Aorta (tissue), 5 donors: Measurements from ENCODE around the gene HIBCH. TPM values are rescaled to one million over a fixed set of nuclear protein-coding genes. Genes with fewer than 3 reads are reported as not detected.

Experiments
- ATAC-seq: fragments of 200-7000 bp; cut with Tn5 transposase; one replicate; pipeline ENCODE4 v1.9.1; 2022; ENCODE audit warnings: moderate library complexity; ENCODE audit not compliant: low FRiP score
- DNase-seq, 2 donors: peaks; one replicate each; pipeline ENCODE4 v3.0.0-alpha.2; 2020
- H3K27ac ChIP-seq, 2 donors: one replicate each; pipeline ENCODE4 v1.5.1; 2013; ENCODE audit warnings: low read length in 2 of 2, mild to moderate bottlenecking in 2 of 2, moderate library complexity in 2 of 2, control low read depth in 1 of 2, inconsistent platforms in 1 of 2, low read depth in 1 of 2
- H3K27me3 ChIP-seq, 2 donors: one replicate each; pipeline ENCODE4 v1.6.1; 2013; ENCODE audit warnings: control low read depth in 1 of 2, low read length in 1 of 2, mild to moderate bottlenecking in 1 of 2, moderate library complexity in 1 of 2; ENCODE audit not compliant: insufficient read depth in 2 of 2, control insufficient read depth in 1 of 2
- H3K36me3 ChIP-seq, 2 donors: one replicate each; pipeline ENCODE4 v1.6.1; 2013; ENCODE audit warnings: control low read depth in 1 of 2, low read length in 1 of 2, mild to moderate bottlenecking in 1 of 2; ENCODE audit not compliant: insufficient read depth in 2 of 2, control insufficient read depth in 1 of 2
- H3K4me1 ChIP-seq, 2 donors: one replicate each; pipeline ENCODE4 v1.6.1; 2013; ENCODE audit warnings: low read length in 2 of 2, control low read depth in 1 of 2, mild to moderate bottlenecking in 1 of 2, moderate library complexity in 1 of 2; ENCODE audit not compliant: insufficient read depth in 2 of 2, control insufficient read depth in 1 of 2
- H3K4me3 ChIP-seq, 2 donors: one replicate each; pipeline ENCODE4 v1.5.1; 2013; ENCODE audit warnings: low read length in 2 of 2, control low read depth in 1 of 2, mild to moderate bottlenecking in 1 of 2
- H3K9me3 ChIP-seq: one replicate; pipeline ENCODE4 v1.6.1; 2013; ENCODE audit warnings: mild to moderate bottlenecking, low read length; ENCODE audit not compliant: control insufficient read depth
- WGBS, 2 donors: extraction: QIAGEN DNeasy Blood & Tissue Kit; methylation state at CpG; one replicate each; pipeline ENCODE4 v1.1.7; 2013; 5-methylcytosine and 5-hydroxymethylcytosine counted together
- intact Hi-C, 2 donors: fragments of 100-400 bp; cut with DNase I; formaldehyde crosslinking; loops; one replicate each; pipeline versions ENCODE4 v1.14.2 to v1.15.0; 2022
- polyA plus RNA-seq, 2 donors: library from polyadenylated mRNA; stranded (reverse); fragments of 200-250 nt; gene quantifications; one replicate each; pipeline ENCODE4 v1.2.3, GENCODE V29; 2013
- total RNA-seq, 2 donors: library from RNA; stranded (reverse); fragmentation: NEBNext Ultra II Directional; extraction: Animal tissue kit (Norgen Biotek cat#: 25700); gene quantifications; one replicate each; pipeline ENCODE4 v1.2.1, GENCODE V29; 2021
- donor health status: healthy with polysubstance abuse.
- donor health status: Bipolar disorder and iron deficiency.
- donor health status: DM: no; HTN: no; CAD: no.
- donor health status: DM: no; HTN: no; CAD: no.
- donor health status: DM: yes; HTN: yes; CAD: no.

The HIBCH gene
- total and polyA plus RNA-seq, 4 donors = 28.9 to 51.5 (median 42.3) TPM

DNA sequence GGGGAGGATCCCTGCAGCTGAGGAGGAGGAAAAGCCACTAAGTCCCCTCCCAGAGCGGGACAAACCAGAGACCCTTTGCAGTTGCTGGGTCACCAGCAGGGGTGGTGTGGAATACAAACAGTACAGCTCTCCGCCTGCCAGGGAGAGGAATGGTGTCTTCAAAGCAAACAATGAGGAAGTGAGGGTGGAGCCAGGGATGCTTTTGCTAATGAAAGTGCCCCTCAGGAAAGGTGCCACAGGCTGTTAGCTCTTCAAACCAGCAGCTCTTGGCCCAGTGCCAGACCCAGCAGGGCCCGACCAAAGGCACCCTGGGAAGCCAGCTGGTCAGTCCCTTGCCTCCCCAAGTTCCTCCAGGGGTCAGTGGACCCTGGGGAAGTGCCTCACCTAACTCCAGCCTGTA, 102.8 kb downstream of the HIBCH start:
- H3K4me3 ChIP-seq = no peak overlapping the region
- peak; percentile 45 for ATAC-seq
- H3K4me1 ChIP-seq = peaks cover 6 to 9% of the 10 kb centered on the region in 2 donors
- intact Hi-C loops = no loop called here
- no peaks in the 10 kb centered on the region for H3K27me3 ChIP-seq
- no peaks in the 10 kb centered on the region for H3K9me3 ChIP-seq
- no peak overlapping the region for H3K27ac ChIP-seq
- peak; percentile 66 to 84 for DNase-seq
- 26 to 46% methylated on average over 3 of the region's 3 CpGs for WGBS, 2 donors
- H3K36me3 ChIP-seq = peaks cover 2 to 3% of the 10 kb centered on the region in 2 donors

DNA sequence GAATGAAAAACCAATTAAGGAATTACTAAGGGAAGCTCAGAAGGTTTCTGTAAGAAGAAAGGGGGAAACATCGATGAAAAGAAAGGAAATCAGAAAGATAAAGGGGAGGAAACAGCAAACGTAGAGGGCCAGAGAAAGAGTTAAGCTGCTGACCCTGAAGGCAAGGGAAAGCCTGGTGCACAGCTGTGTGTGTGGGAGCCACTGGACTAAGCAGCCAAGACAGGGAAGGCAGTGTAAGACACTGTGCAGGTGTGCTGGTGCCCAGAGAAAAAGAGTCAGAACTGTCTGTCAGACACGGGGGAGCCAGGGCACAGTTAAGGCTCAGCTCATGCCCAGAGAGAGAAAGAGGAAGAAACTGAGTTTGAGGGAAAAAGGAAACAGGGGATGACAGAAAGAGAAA, 104.0 kb downstream of the HIBCH start:
- intact Hi-C loops = no loop called here
- 19 to 23% methylated on average over 3 of the region's 3 CpGs for WGBS, 2 donors
- H3K36me3 ChIP-seq = peaks cover under 1 to 2% of the 10 kb centered on the region in 2 donors
- DNase-seq = no peak
- H3K4me3 ChIP-seq = no peak overlapping the region
- H3K27ac ChIP-seq = peak overlapping the region in 1 of 2 donors; percentile 55
- no peak for ATAC-seq
- no peaks in the 10 kb centered on the region for H3K27me3 ChIP-seq
- H3K4me1 ChIP-seq = peaks cover 6 to 9% of the 10 kb centered on the region in 2 donors
- H3K9me3 ChIP-seq = no peaks in the 10 kb centered on the region

DNA sequence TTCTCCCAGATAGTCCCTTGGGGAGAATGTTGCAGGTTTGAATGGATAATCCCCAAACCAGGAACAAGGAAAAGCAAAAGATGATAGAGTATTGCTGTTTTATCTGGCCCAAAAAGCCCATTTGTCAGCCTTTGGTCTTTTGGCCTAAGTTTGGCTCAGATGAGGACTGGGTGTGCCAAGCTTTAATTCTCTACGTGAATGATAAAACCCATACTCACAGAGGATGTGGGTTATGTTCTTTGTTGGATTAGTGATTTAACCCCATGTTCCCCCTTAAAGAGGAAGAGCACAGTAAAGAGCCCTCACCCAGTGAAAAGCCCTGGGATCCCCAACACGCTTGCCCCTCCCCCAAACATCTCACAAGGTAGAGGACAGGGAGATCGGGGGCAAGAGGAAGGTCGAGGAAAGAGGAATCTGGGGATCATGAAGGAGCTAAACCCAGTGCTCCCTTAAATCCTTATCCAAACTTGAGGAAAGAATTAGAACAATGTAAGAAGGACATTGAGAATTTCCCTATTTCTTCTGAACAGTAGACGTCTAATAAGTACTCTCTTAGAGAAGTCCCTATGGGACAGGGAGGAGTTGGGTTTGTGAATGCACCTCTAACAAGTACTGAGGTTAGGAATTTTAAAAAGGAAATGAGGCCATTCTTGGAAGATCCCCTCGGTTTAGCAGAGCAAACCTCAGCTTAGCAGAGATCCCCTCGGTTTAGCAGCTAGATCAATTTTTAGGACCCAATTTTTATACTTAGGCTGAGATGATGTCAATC, 105.0 kb downstream of the HIBCH start:
- Histone ChIP-seq H3K4me3 (no peak overlapping the region), H3K27ac (peak overlapping the region in 1 of 2 donors; percentile 79), H3K27me3 (no peaks in the 10 kb centered on the region), H3K4me1 (peaks cover 6 to 9% of the 10 kb centered on the region in 2 donors), H3K36me3 (peaks cover 0 to 2% of the 10 kb centered on the region in 2 donors), H3K9me3 (no peaks in the 10 kb centered on the region)
- peak in 1 of 2 donors; percentile 49 for DNase-seq
- WGBS, 2 donors = 29 to 34% methylated on average over 7 of the region's 7 CpGs
- intact Hi-C loops = no loop called here
- ATAC-seq = peak; percentile 64

DNA sequence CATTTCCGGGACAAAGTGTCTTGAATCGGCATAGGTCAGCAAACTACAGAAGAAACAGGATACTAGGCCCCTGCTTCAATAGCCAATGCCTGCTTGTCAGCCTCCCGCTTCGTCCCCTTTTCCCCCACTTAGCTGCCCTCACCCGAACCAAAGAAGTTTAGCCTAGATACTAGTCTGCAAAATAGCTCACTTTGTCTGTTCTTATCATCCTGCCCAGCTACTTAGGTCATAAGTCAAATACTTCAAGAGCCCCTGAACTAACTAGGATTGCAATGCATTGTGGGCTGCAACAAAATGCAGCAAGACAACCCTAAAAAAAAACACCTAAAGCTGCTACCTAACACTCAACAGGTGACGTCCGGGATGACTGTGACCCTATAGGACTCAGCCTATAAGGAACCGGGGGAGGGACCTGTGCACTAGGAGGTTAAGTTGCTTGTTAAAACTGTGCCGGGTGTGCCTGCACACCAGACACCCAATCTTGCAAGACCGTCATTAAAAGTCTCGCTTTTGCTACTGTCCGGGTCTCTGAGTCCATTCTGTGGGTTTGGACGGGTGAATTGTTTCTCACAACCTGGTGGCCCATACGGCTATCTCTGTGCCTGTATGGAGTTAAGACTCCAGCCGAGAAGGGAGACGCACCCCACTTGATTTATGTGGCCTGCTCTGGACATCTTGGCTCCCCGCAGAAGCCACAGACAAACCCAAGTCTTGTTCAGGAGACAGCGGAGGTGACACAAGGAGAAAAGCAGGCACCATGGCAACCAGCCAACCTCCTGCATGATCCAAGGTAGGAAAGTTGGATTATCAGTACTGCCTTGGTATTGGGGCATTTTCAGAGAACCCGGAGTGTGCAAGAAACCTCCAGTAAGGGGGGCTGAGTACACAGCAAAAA, 105.9 kb downstream of the HIBCH start:
- Histone ChIP-seq H3K9me3 (no peaks in the 10 kb centered on the region), H3K4me1 (peaks cover 6 to 9% of the 10 kb centered on the region in 2 donors), H3K27me3 (no peaks in the 10 kb centered on the region), H3K4me3 (no peak overlapping the region), H3K36me3 (peaks cover 0 to 2% of the 10 kb centered on the region in 2 donors), H3K27ac (peak overlapping the region in 1 of 2 donors; percentile 41)
- ATAC-seq (no peak), DNase-seq (peak in 1 of 2 donors; percentile 54)
- intact Hi-C loops = no loop called here
- WGBS, 2 donors = 33 to 41% methylated on average over 19 of the region's 19 CpGs

DNA sequence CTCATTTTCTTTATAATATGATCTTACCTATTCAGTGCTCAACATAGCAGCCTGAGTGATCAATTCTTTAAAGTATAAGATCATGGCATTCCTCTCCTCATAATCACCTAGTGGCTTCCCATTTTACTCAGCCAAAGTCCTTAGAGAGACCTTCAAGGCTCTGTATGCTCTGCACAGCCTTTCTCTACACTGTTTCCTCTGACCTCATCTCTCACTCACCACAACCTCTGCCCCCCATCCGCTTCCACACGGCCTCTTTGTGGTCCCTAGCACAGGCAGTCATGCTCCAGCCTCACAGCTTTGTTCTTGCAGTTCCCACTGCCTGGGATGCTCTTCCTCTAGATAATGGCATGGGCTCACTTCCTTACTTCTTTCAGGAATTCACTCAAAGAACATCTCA, 109.2 kb downstream of the HIBCH start:
- WGBS, 2 donors = 48 to 79% methylated on average over 2 of the region's 2 CpGs
- H3K36me3 ChIP-seq = peaks cover 0 to 3% of the 10 kb centered on the region in 2 donors

DNA sequence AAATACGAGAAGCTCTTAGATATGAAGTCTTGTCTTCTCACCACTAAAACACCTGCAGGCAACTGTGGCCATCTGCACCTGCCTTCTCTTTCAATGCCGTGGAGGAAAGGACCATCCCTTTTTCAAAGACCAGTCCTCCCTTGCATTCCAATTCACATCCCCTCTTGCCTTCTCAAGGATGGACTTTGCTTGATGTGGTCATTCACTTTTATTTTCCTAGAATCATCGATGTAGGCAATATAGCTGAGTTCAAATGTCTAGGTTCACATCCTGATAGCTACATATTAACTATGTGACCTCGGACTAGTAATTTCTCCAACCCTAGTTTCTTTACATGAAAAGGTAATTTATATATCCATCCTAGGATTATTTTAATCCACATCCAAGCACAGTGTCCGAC, 110.1 kb downstream of the HIBCH start:
- Histone ChIP-seq H3K4me3 (no peak overlapping the region), H3K27ac (no peak overlapping the region), H3K36me3 (peaks cover 0 to 3% of the 10 kb centered on the region in 2 donors), H3K4me1 (peaks cover 6% of the 10 kb centered on the region in 2 donors), H3K9me3 (no peaks in the 10 kb centered on the region), H3K27me3 (no peaks in the 10 kb centered on the region)
- DNase-seq = no peak
- no peak for ATAC-seq
- 97 to 99% methylated on average over 5 of the region's 5 CpGs for WGBS, 2 donors
- intact Hi-C loops = no loop called here

More for the DNA sequence above, 109.2 kb downstream of the HIBCH start:
- no peak overlapping the region for H3K4me3 ChIP-seq
- DNase-seq = no peak
- peaks cover 6% of the 10 kb centered on the region in 2 donors for H3K4me1 ChIP-seq
- H3K27ac ChIP-seq = no peak overlapping the region
- intact Hi-C loops = no loop called here
- no peaks in the 10 kb centered on the region for H3K27me3 ChIP-seq
- ATAC-seq = no peak
- H3K9me3 ChIP-seq = no peaks in the 10 kb centered on the region

DNA sequence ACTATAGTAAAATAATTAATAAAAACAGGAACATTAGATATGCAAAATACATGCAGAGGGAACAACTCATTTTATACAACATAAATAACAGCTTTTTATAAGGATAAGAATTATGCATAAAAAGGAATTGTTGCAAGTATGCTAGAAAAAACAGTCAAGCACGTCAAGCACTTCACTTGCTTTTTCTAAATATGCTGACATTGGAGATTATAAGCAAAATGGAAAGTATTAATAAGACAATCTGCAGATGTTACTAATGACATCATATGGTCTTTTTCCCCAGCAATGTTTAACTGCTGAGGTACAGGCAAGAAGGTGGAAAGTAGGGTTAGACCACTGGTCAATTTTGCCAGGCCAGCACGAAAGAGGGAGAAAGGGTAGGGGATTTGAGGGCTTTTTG, 111.7 kb downstream of the HIBCH start:
- Histone ChIP-seq H3K27me3 (no peaks in the 10 kb centered on the region), H3K4me1 (no peaks in the 10 kb centered on the region), H3K9me3 (no peaks in the 10 kb centered on the region), H3K27ac (no peak overlapping the region), H3K36me3 (peaks cover 0 to 3% of the 10 kb centered on the region in 2 donors), H3K4me3 (no peak overlapping the region)
- ATAC-seq (no peak), DNase-seq (no peak)
- WGBS, 2 donors = 48 to 53% methylated on average over 2 of the region's 2 CpGs
- intact Hi-C loops = no loop called here

DNA sequence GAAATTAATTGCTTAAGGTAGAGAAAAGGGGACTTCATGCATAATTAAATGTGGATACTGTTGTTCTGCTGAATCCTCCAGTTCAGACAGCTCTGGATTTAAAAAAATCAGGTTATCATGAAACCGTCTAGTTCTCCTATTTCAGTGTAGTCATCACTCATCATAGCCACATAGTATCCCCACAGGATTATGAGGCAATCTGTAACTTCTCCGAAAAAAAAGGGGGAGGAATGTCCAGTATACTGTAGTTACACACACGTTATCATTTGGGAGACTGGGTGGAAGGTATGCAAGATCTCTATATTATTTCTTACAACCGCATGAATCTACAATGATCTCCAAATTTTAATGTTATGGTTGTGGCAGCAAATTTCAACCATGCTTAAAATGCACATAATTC, 114.0 kb downstream of the HIBCH start:
- intact Hi-C loops = no loop called here
- WGBS, 2 donors = 70 to 75% methylated on average over 4 of the region's 4 CpGs
- Histone ChIP-seq H3K36me3 (peaks cover 0 to 3% of the 10 kb centered on the region in 2 donors), H3K4me1 (no peaks in the 10 kb centered on the region), H3K9me3 (no peaks in the 10 kb centered on the region), H3K27ac (no peak overlapping the region), H3K4me3 (no peak overlapping the region), H3K27me3 (no peaks in the 10 kb centered on the region)
- DNase-seq (no peak), ATAC-seq (no peak)
